ENCODE data around the gene TMEM132E. TPM values are rescaled to one million over a fixed set of nuclear protein-coding genes. Genes with fewer than 3 reads are reported as not detected.
A peak's percentile ranks its signal among the peaks of the same experiment; 100 is the strongest.

The TMEM132E gene
- total RNA-seq, 2 donors from 2014 or later, result 0.15 TPM; not detected in 1

DNA sequence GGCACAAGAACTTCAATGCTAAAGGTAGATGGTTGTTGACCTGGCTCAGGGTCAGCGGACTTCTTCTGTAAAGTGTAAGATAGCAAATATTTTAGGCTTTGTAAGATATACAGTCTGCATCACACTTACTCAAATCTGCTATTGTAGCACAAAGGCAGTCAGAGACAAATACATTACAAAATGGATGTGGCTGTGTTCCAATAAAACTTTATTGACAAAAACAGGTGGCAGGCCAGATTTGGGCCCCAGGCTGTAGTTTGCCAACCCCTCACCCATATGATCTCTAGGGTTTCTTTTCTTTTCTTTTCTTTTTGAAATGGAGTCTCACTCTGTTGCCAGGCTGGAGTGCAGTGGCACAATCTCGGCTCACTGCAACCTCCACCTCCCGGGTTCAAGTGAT lies 39.5 kb upstream of the TMEM132E start:
- H3K9me3 ChIP-seq (ENCODE audit: control insufficient read depth, low read length), result no peaks in the 10 kb centered on the region
- no peaks in the 10 kb centered on the region for H3K36me3 Mint-ChIP-seq (ENCODE audit: low read depth)
- no peak overlapping the region for H3K9ac ChIP-seq (ENCODE audit: extremely low read depth, low read length, poor library complexity, severe bottlenecking)
- H3K4me1 Mint-ChIP-seq, result no peaks in the 10 kb centered on the region
- no peak overlapping the region for H3K4me3 Mint-ChIP-seq
- no peak overlapping the region for H3K27ac Mint-ChIP-seq
- no peaks in the 10 kb centered on the region for H3K36me3 ChIP-seq (ENCODE audit: control insufficient read depth, insufficient read depth, low read length)
- peaks cover 58% of the 10 kb centered on the region for H3K27me3 ChIP-seq (ENCODE audit: control insufficient read depth, insufficient read depth, low read length, poor library complexity, severe bottlenecking)
- H3K27me3 Mint-ChIP-seq (ENCODE audit: insufficient read depth), result peaks cover 49% of the 10 kb centered on the region
- no peak for TF ChIP-seq CTCF (conservative IDR thresholded peaks at IDR 0.05)
- H3K27ac ChIP-seq (ENCODE audit: low read depth, low read length), result no peak overlapping the region
- no peak for DNase-seq
- no peaks in the 10 kb centered on the region for H3K4me1 ChIP-seq (ENCODE audit: control insufficient read depth, insufficient read depth, low read length)
- H3K4me3 ChIP-seq (ENCODE audit: low read length), result no peak overlapping the region
- no peaks in the 10 kb centered on the region for H3K9me3 Mint-ChIP-seq
- 96 to 100% methylated on average over 1 to 2 of the region's 3 CpGs for WGBS, 2 experiments (ENCODE audit: insufficient coverage in 1 of 2, insufficient read length in 1 of 2)

DNA sequence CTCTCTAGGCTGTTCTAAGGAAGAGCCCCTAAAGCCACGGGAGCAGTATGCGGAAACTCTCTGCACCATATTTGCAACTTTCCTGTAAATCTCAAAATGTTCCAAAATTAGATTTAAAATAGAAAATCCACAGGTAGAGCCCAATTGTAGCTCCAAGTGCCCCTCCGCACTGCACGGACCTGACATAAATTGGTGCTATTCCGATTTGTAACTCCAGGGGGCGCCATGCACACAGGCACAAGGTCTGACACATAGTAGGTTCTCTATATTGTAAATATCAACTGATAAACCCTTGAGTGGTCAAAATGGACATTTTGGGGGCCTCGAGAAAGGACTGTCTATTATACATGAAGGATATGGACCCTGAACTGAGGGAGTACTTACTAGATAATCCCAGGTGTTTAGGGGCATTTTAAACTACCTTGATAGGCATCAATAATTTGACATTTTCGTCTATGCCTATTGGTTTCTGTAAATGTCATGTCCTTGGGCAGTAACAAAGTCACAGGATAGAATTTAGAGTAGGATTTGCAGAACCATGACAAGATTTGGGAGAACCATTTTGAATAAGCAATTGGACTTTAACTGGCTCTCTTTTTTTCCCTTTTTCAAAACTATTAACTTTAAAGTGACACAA lies 36.6 kb upstream of the TMEM132E start:
- no peak overlapping the region for H3K27ac Mint-ChIP-seq
- H3K4me3 Mint-ChIP-seq, result no peak overlapping the region
- no peaks in the 10 kb centered on the region for H3K4me1 Mint-ChIP-seq
- Histone ChIP-seq H3K4me1 (ENCODE audit: control insufficient read depth, insufficient read depth, low read length) (no peaks in the 10 kb centered on the region), H3K9ac (ENCODE audit: extremely low read depth, low read length, poor library complexity, severe bottlenecking) (no peak overlapping the region), H3K9me3 (ENCODE audit: control insufficient read depth, low read length) (no peaks in the 10 kb centered on the region), H3K27ac (ENCODE audit: low read depth, low read length) (no peak overlapping the region), H3K4me3 (ENCODE audit: low read length) (no peak overlapping the region), H3K36me3 (ENCODE audit: control insufficient read depth, insufficient read depth, low read length) (no peaks in the 10 kb centered on the region), H3K27me3 (ENCODE audit: control insufficient read depth, insufficient read depth, low read length, poor library complexity, severe bottlenecking) (peaks cover 59% of the 10 kb centered on the region)
- TF ChIP-seq CTCF (conservative IDR thresholded peaks at IDR 0.05), result peak; percentile 99
- H3K36me3 Mint-ChIP-seq (ENCODE audit: low read depth), result no peaks in the 10 kb centered on the region
- no peaks in the 10 kb centered on the region for H3K9me3 Mint-ChIP-seq
- peaks cover 51% of the 10 kb centered on the region for H3K27me3 Mint-ChIP-seq (ENCODE audit: insufficient read depth)
- peak; percentile 90 for DNase-seq
- WGBS, 2 experiments (ENCODE audit: insufficient coverage in 1 of 2, insufficient read length in 1 of 2), result 13 to 17% methylated on average over 6 to 8 of the region's 8 CpGs

DNA sequence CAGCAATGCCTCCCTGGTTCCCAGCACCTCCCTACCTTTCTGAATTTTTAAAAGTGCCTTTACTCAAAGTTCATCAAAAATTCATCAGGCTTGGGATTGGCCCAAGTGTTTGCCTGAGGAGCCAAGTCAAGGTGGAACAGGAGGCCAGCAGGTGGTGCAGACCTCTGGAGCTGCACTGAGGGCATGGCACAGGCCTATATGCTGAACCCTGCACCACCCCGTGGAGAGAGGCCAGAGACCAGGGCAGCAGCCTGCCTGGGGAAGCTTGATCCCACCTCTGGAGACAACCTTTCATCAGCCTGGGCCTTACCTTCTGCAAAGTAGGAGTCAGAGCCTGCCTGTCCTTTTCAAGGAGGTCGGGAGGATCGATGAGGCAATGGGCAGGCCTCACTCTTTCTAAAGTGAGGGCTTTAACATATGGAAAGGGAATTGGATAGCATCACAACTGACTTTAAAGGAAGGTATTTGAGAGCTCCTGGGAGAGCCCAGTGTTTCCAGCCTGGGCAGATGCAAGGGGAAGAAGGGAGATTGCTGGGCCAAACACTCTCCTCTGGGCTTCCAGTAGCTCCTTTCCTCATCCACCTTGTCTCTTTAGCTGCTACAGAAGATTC lies 31.8 kb upstream of the TMEM132E start:
- no peak overlapping the region for H3K27ac ChIP-seq (ENCODE audit: low read depth, low read length)
- 33 to 67% methylated on average over 1 to 3 of the region's 3 CpGs for WGBS, 2 experiments (ENCODE audit: insufficient coverage in 1 of 2, insufficient read length in 1 of 2)
- no peak overlapping the region for H3K4me3 Mint-ChIP-seq
- peak; percentile 51 for TF ChIP-seq CTCF (conservative IDR thresholded peaks at IDR 0.05)
- no peaks in the 10 kb centered on the region for H3K36me3 Mint-ChIP-seq (ENCODE audit: low read depth)
- peaks cover 63% of the 10 kb centered on the region for H3K27me3 Mint-ChIP-seq (ENCODE audit: insufficient read depth)
- no peak overlapping the region for H3K9ac ChIP-seq (ENCODE audit: extremely low read depth, low read length, poor library complexity, severe bottlenecking)
- peaks cover 73% of the 10 kb centered on the region for H3K27me3 ChIP-seq (ENCODE audit: control insufficient read depth, insufficient read depth, low read length, poor library complexity, severe bottlenecking)
- H3K36me3 ChIP-seq (ENCODE audit: control insufficient read depth, insufficient read depth, low read length), result no peaks in the 10 kb centered on the region
- DNase-seq, result peak; percentile 67
- no peak overlapping the region for H3K4me3 ChIP-seq (ENCODE audit: low read length)
- no peaks in the 10 kb centered on the region for H3K9me3 Mint-ChIP-seq
- H3K4me1 Mint-ChIP-seq, result no peaks in the 10 kb centered on the region
- no peak overlapping the region for H3K27ac Mint-ChIP-seq
- no peaks in the 10 kb centered on the region for H3K4me1 ChIP-seq (ENCODE audit: control insufficient read depth, insufficient read depth, low read length)
- H3K9me3 ChIP-seq (ENCODE audit: control insufficient read depth, low read length), result no peaks in the 10 kb centered on the region
